Subcutaneous abdominal adipose tissue (tissue), 5 donors: ENCODE measurements around the gene CHAD.

Experiments
- H3K27ac ChIP-seq: one replicate; pipeline ENCODE4 v1.7.0; 2013; ENCODE audit warnings: low read depth, mild to moderate bottlenecking, inconsistent platforms, low read length, moderate library complexity
- H3K27me3 ChIP-seq, 5 donors: one replicate each; pipeline ENCODE4 v1.7.0; 2013; ENCODE audit warnings: low read length in 5 of 5, inconsistent platforms in 1 of 5; ENCODE audit not compliant: control insufficient read depth in 5 of 5, insufficient read depth in 4 of 5
- H3K36me3 ChIP-seq, 5 donors: one replicate each; pipeline ENCODE4 v1.7.0; 2013; ENCODE audit warnings: low read length in 5 of 5; ENCODE audit not compliant: control insufficient read depth in 5 of 5, insufficient read depth in 5 of 5
- H3K4me1 ChIP-seq, 5 donors: one replicate each; pipeline ENCODE4 v1.7.0; 2013; ENCODE audit warnings: low read length in 5 of 5, mild to moderate bottlenecking in 3 of 5, moderate library complexity in 1 of 5; ENCODE audit not compliant: control insufficient read depth in 5 of 5, insufficient read depth in 5 of 5
- H3K4me3 ChIP-seq, 5 donors: one replicate each; pipeline ENCODE4 v1.7.0; 2013; ENCODE audit warnings: low read length in 5 of 5, low read depth in 1 of 5
- H3K9ac ChIP-seq, 5 donors: one replicate each; pipeline ENCODE4 v1.7.0; 2013; ENCODE audit warnings: low read length in 5 of 5, mild to moderate bottlenecking in 4 of 5, moderate library complexity in 3 of 5
- H3K9me3 ChIP-seq, 5 donors: one replicate each; pipeline ENCODE4 v1.7.0; 2013; ENCODE audit warnings: low read length in 5 of 5; ENCODE audit not compliant: control insufficient read depth in 5 of 5
- donor health status: healthy.
- donor health status: healthy.
- donor health status: healthy.
- donor health status: healthy.
- donor health status: healthy.

The CHAD gene

GRCh38 chr17:50495217-50495823, 26.6 kb upstream of the CHAD start:
- H3K9ac ChIP-seq: no peak overlapping the region

GRCh38 chr17:50493744-50494143, 25.1 kb upstream of the CHAD start:
- Histone ChIP-seq H3K9me3 (no peaks in the 10 kb centered on the region), H3K36me3 (no peaks in the 10 kb centered on the region), H3K27ac (no peak overlapping the region), H3K27me3 (no peaks in the 10 kb centered on the region), H3K9ac (no peak overlapping the region), H3K4me1 (no peaks in the 10 kb centered on the region), H3K4me3 (no peak overlapping the region)

More at GRCh38 chr17:50495217-50495823, 26.6 kb upstream of the CHAD start:
- H3K4me1 ChIP-seq: no peaks in the 10 kb centered on the region
- no peak overlapping the region for H3K27ac ChIP-seq
- H3K9me3 ChIP-seq: no peaks in the 10 kb centered on the region
- H3K4me3 ChIP-seq: no peak overlapping the region
- no peaks in the 10 kb centered on the region for H3K36me3 ChIP-seq
- no peaks in the 10 kb centered on the region for H3K27me3 ChIP-seq

- no peaks in the 10 kb centered on the region for H3K27me3 ChIP-seq
These were observed 23.5 kb upstream of the CHAD start for GRCh38 chr17:50492214-50492613.

GRCh38 chr17:50491505-50491904, 22.8 kb upstream of the CHAD start:
- Histone ChIP-seq H3K27me3 (no peaks in the 10 kb centered on the region), H3K4me1 (no peaks in the 10 kb centered on the region), H3K9me3 (no peaks in the 10 kb centered on the region), H3K4me3 (no peak overlapping the region), H3K9ac (no peak overlapping the region), H3K36me3 (peaks cover 0 to 11% (median 9%) of the 10 kb centered on the region in 5 donors), H3K27ac (no peak overlapping the region)

More at GRCh38 chr17:50492214-50492613, 23.5 kb upstream of the CHAD start:
- Histone ChIP-seq H3K4me3 (no peak overlapping the region), H3K4me1 (no peaks in the 10 kb centered on the region), H3K9me3 (no peaks in the 10 kb centered on the region), H3K9ac (no peak overlapping the region), H3K27ac (no peak overlapping the region), H3K36me3 (peaks cover 0 to 9% (median 4%) of the 10 kb centered on the region in 5 donors)

GRCh38 chr17:50488880-50489279, 20.2 kb upstream of the CHAD start:
- no peaks in the 10 kb centered on the region for H3K9me3 ChIP-seq
- H3K4me1 ChIP-seq: peaks cover 0 to 8% (median 6%) of the 10 kb centered on the region in 5 donors
- no peak overlapping the region for H3K27ac ChIP-seq
- no peaks in the 10 kb centered on the region for H3K27me3 ChIP-seq
- H3K9ac ChIP-seq: no peak overlapping the region
- H3K4me3 ChIP-seq: no peak overlapping the region
- H3K36me3 ChIP-seq: peaks cover 4 to 32% (median 27%) of the 10 kb centered on the region in 5 donors

- no peak overlapping the region for H3K9ac ChIP-seq
- H3K4me1 ChIP-seq: peaks cover 3 to 21% (median 19%) of the 10 kb centered on the region in 5 donors
- no peak overlapping the region for H3K27ac ChIP-seq
- H3K36me3 ChIP-seq: peaks cover 4 to 39% (median 33%) of the 10 kb centered on the region in 5 donors
- H3K9me3 ChIP-seq: no peaks in the 10 kb centered on the region
- no peak overlapping the region for H3K4me3 ChIP-seq
- no peaks in the 10 kb centered on the region for H3K27me3 ChIP-seq
These were observed 18.8 kb upstream of the CHAD start for GRCh38 chr17:50487213-50488096.

- Histone ChIP-seq H3K4me1 (peaks cover 7 to 33% (median 30%) of the 10 kb centered on the region in 5 donors), H3K9me3 (no peaks in the 10 kb centered on the region), H3K4me3 (no peak overlapping the region), H3K27me3 (no peaks in the 10 kb centered on the region), H3K27ac (peak overlapping the region; percentile 85), H3K9ac (peak overlapping the region in 2 of 5 donors; percentile 41 to 54), H3K36me3 (peaks cover 4 to 45% (median 39%) of the 10 kb centered on the region in 5 donors)
These were observed 15.9 kb upstream of the CHAD start for GRCh38 chr17:50484386-50485155.

GRCh38 chr17:50483266-50483665, 14.6 kb upstream of the CHAD start:
- H3K27me3 ChIP-seq: no peaks in the 10 kb centered on the region
- H3K36me3 ChIP-seq: peaks cover 4 to 45% (median 35%) of the 10 kb centered on the region in 5 donors
- peak overlapping the region in 3 of 5 donors; percentile 28 to 49 (median 33) for H3K9ac ChIP-seq
- H3K4me3 ChIP-seq: no peak overlapping the region
- H3K4me1 ChIP-seq: peaks cover 10 to 44% (median 37%) of the 10 kb centered on the region in 5 donors
- peak overlapping the region; percentile 85 for H3K27ac ChIP-seq
- no peaks in the 10 kb centered on the region for H3K9me3 ChIP-seq

- Histone ChIP-seq H3K4me1 (peaks cover 12 to 49% (median 42%) of the 10 kb centered on the region in 5 donors), H3K27me3 (no peaks in the 10 kb centered on the region), H3K9me3 (no peaks in the 10 kb centered on the region), H3K9ac (peak overlapping the region in 4 of 5 donors; percentile 4 to 68 (median 40)), H3K27ac (peak overlapping the region; percentile 85), H3K4me3 (no peak overlapping the region), H3K36me3 (peaks cover 4 to 44% (median 35%) of the 10 kb centered on the region in 5 donors)
These were observed 13.8 kb upstream of the CHAD start for GRCh38 chr17:50482516-50482915.
